GM12891 (cell line): ENCODE data around the gene CYP27B1.

Source experiments
- POLR2A ChIP-seq: IDR thresholded peaks from 2 replicates; pipeline ENCODE4 v1.6.1; 2011; ENCODE audit warnings: low read depth, low read length, control low read depth
- POLR2AphosphoS5 ChIP-seq: IDR thresholded peaks from 2 replicates; pipeline ENCODE4 v1.6.1; 2011; ENCODE audit warnings: low read depth, low read length, control low read depth
- POU2F2 ChIP-seq: IDR thresholded peaks from 2 replicates; pipeline ENCODE4 v1.6.1; 2011; ENCODE audit warnings: low read depth, mild to moderate bottlenecking, control low read depth, low read length, moderate library complexity
- SPI1 ChIP-seq: IDR thresholded peaks from 2 replicates; pipeline ENCODE4 v1.6.1; 2011; ENCODE audit warnings: low read depth, low read length, control low read depth
- TAF1 ChIP-seq: IDR thresholded peaks from 2 replicates; pipeline ENCODE4 v1.6.1; 2011; ENCODE audit warnings: low read depth, low read length, control low read depth

- TF ChIP-seq POLR2AphosphoS5 (no peak), POLR2A (no peak), POU2F2 (0 out of 2 replicates have a peak, but pooled peaks have one; percentile 12), TAF1 (no peak), SPI1 (no peak)
Observed at GRCh38 chr12:57759360-57759980, 7.4 kb downstream of the CYP27B1 start.
